ENCODE data around the gene REG3G.
"Not testable (repeated sequence)": the region's sequence is repeated elsewhere in the genome, so short reads cannot be mapped to it uniquely, and the experiment has no call there.

Gene REG3G

DNA sequence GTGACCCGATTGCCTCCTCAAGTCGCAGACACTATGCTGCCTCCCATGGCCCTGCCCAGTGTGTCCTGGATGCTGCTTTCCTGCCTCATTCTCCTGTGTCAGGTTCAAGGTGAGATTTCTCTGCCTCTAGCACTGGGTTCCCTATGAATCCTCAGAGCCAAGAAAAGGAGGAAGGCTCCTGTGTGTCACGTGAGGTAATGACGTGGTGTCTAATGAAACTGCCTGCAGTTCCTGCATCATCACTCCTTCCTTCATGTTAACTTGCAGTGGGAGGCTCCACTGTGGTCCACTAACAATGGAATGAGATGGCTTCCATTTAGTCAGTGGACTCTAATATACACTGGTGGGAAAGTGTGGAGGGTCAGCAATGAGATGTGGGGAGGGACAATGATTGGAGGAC lies 559 bp downstream of the REG3G start:
- DNase-seq (ENCODE audit: low read depth) = no peak

DNA sequence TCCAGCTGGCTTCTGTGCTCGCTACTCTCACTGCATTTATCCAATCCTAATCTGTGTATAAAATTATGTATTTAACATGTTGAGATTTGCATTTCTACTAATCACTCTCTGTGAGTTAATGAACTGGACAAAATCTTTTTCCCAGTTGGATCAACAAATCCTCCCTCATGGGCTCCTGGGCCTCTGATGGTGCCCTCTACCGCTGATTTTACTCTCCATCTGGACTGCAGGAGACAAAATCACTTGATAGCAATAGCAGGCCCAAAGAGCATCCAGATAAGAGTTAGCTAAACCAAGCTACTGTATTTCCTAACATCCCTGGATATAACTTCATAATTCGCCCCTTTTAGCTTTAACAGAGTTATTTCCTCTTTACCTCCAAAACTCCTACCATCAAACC lies 14.4 kb downstream of the REG3G start:
- DNase-seq (ENCODE audit: low read depth) = no peak

DNA sequence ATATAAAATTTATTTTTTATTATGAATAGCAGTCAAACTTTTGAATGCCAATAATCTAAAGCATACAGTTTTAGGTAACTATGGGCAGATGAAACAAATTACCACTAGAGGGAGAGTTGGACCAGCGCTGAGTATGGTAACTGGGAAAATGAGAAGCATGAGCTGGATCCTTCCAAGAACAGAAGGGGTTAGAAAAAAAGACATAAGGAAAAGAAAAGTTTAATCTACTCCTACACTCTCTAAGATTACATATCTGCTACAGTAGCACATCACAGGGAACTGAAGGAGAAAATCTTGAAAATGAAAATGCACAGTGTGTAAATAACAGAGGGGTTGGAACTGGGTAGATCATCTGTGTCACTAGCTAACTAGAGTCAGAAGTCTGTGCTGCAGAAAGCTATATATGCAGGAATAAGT lies 15.5 kb downstream of the REG3G start:
- DNase-seq (ENCODE audit: low read depth) = no peak

DNA sequence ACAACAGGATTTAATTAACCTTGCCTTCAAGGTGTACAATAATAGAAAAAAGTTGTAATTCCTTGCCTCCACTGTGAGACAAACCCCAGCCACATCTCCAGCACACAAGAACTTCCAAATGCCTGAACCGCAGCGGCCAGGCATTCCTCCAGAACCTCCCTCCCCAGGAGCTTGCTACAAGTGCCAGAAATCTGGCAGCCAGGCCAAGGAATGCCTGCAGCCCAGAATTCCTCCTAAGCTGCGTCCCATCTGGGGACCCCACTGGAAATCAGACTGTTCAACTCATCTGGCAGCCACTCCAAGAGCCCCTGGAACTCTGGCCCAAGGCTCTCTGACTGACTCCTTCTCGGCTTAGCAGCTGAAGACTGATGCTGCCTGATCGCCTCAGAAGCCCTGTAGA lies 28.0 kb downstream of the REG3G start:
- not testable (repeated sequence) for DNase-seq (ENCODE audit: low read depth)

DNA sequence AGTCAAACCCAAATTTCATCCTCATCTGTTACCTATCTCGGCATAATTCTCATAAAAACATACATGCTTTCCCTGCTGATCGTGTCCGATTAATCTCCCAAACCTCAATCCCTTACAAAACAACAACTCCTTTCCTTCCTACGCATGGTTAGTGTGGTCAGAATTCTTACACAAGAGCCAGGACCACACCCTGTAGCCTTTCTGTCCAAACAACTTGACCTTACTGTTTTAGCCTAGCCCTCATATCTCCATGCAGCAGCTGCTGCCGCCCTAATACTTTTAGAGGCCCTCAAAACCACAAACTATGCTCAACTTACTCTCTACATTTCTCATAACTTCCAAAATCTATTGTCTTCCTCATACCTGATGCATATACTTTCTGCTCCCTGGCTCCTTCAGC lies 29.3 kb downstream of the REG3G start:
- not testable (repeated sequence) for DNase-seq (ENCODE audit: low read depth)

DNA sequence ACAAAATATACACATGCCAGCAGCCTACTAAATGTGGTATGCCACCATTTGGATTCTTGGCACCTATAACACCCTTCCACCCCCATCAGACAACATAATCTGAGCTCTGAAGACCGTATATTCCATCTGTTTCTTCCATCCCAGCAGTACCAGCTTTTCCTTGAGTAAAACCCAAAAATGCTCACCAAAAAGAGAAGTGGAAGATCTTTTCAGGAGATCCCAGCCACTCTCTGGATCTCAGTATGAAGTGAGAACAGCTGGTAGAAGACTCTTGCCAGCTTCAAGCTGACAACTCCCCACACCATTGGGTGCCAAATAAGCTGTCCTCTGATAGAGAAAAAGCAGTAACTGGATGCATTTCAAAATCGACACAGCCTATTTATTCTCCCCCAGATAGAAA lies 39.7 kb downstream of the REG3G start:
- no peak for DNase-seq (ENCODE audit: low read depth)

DNA sequence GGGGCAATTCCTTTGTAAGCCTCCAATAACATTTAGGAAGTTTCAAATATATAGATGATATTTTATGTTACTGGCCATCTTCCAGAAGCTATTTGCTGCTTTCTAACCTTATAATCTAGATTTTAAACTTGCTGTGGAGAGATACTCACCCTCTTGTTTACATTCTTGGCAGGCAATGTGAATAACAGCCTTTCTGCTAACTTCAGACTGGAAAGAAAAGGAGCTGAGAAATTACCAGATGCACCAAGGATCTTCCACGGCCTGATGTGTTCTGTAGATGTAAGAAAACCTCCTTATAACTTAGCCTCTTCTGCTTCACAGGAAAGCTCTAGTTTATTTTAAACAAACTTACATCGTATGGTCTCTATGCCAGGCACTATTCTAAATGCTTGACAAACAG lies 45.6 kb downstream of the REG3G start:
- no peak for DNase-seq (ENCODE audit: low read depth)

Data from CMK (cell line).